Measurements from ENCODE around the gene PRSS12.

The PRSS12 gene

GRCh38 chr4:118287711-118288451 lies 64.9 kb downstream of the PRSS12 start:
- DNase-seq (ENCODE audit: low read depth): no peak
- H3K4me3 ChIP-seq (ENCODE audit: low read depth, low read length): no peak overlapping the region
- TF ChIP-seq CTCF (IDR thresholded peaks at IDR 0.05; ENCODE audit: control insufficient read depth, extremely low read depth, insufficient read depth): no peak

GRCh38 chr4:118286685-118287084 lies 66.1 kb downstream of the PRSS12 start:
- no peak overlapping the region for H3K4me3 ChIP-seq (ENCODE audit: low read depth, low read length)
- TF ChIP-seq CTCF (IDR thresholded peaks at IDR 0.05; ENCODE audit: control insufficient read depth, extremely low read depth, insufficient read depth): no peak
- DNase-seq (ENCODE audit: low read depth): no peak

- no peak for TF ChIP-seq CTCF (IDR thresholded peaks at IDR 0.05; ENCODE audit: control insufficient read depth, extremely low read depth, insufficient read depth)
- no peak for DNase-seq (ENCODE audit: low read depth)
- H3K4me3 ChIP-seq (ENCODE audit: low read depth, low read length): no peak overlapping the region
Observed at GRCh38 chr4:118285931-118286330, 66.9 kb downstream of the PRSS12 start.

GRCh38 chr4:118284169-118284568 lies 68.6 kb downstream of the PRSS12 start:
- no peak for DNase-seq (ENCODE audit: low read depth)
- TF ChIP-seq CTCF (IDR thresholded peaks at IDR 0.05; ENCODE audit: control insufficient read depth, extremely low read depth, insufficient read depth): no peak
- no peak overlapping the region for H3K4me3 ChIP-seq (ENCODE audit: low read depth, low read length)

- no peak for DNase-seq (ENCODE audit: low read depth)
- H3K4me3 ChIP-seq (ENCODE audit: low read depth, low read length): no peak overlapping the region
- no peak for TF ChIP-seq CTCF (IDR thresholded peaks at IDR 0.05; ENCODE audit: control insufficient read depth, extremely low read depth, insufficient read depth)
Observed at GRCh38 chr4:118282692-118283091, 70.1 kb downstream of the PRSS12 start.

- no peak for DNase-seq (ENCODE audit: low read depth)
- TF ChIP-seq CTCF (IDR thresholded peaks at IDR 0.05; ENCODE audit: control insufficient read depth, extremely low read depth, insufficient read depth): no peak
- H3K4me3 ChIP-seq (ENCODE audit: low read depth, low read length): no peak overlapping the region
Observed at GRCh38 chr4:118281611-118282442, 71.0 kb downstream of the PRSS12 start.
